ENCODE data around the gene HIP1. TPM values are rescaled to one million over a fixed set of nuclear protein-coding genes. Genes with fewer than 3 reads are reported as not detected.

HIP1 gene
- total RNA-seq, 1 donor from 2014 or later: 49.3 TPM

GRCh38 chr7:75656740-75657139, 82.0 kb downstream of the HIP1 start:
- H3K9me3 Mint-ChIP-seq (ENCODE audit: unreplicated experiment): no peaks in the 10 kb centered on the region
- no peaks in the 10 kb centered on the region for H3K4me1 Mint-ChIP-seq (ENCODE audit: unreplicated experiment)
- H3K27me3 Mint-ChIP-seq (ENCODE audit: unreplicated experiment): no peaks in the 10 kb centered on the region
- H3K4me3 Mint-ChIP-seq (ENCODE audit: unreplicated experiment): no peak overlapping the region
- DNase-seq (ENCODE audit: low spot score): no peak
- TF ChIP-seq CTCF (IDR thresholded peaks at IDR 0.05; ENCODE audit: unreplicated experiment): no peak
- H3K36me3 Mint-ChIP-seq (ENCODE audit: low read depth, unreplicated experiment): peaks cover 4% of the 10 kb centered on the region
- H3K27ac Mint-ChIP-seq (ENCODE audit: unreplicated experiment): no peak overlapping the region

- no peak overlapping the region for H3K27ac Mint-ChIP-seq (ENCODE audit: unreplicated experiment)
- H3K4me3 Mint-ChIP-seq (ENCODE audit: unreplicated experiment): no peak overlapping the region
- peaks cover 4% of the 10 kb centered on the region for H3K4me1 Mint-ChIP-seq (ENCODE audit: unreplicated experiment)
- peaks cover 2% of the 10 kb centered on the region for H3K36me3 Mint-ChIP-seq (ENCODE audit: low read depth, unreplicated experiment)
- TF ChIP-seq CTCF (IDR thresholded peaks at IDR 0.05; ENCODE audit: unreplicated experiment): no peak
- no peak for DNase-seq (ENCODE audit: low spot score)
- H3K27me3 Mint-ChIP-seq (ENCODE audit: unreplicated experiment): no peaks in the 10 kb centered on the region
- H3K9me3 Mint-ChIP-seq (ENCODE audit: unreplicated experiment): no peaks in the 10 kb centered on the region
Observed at GRCh38 chr7:75655536-75655935, 83.2 kb downstream of the HIP1 start.

GRCh38 chr7:75654855-75655254, 83.9 kb downstream of the HIP1 start:
- no peaks in the 10 kb centered on the region for H3K27me3 Mint-ChIP-seq (ENCODE audit: unreplicated experiment)
- no peak overlapping the region for H3K4me3 Mint-ChIP-seq (ENCODE audit: unreplicated experiment)
- peaks cover 7% of the 10 kb centered on the region for H3K4me1 Mint-ChIP-seq (ENCODE audit: unreplicated experiment)
- H3K27ac Mint-ChIP-seq (ENCODE audit: unreplicated experiment): no peak overlapping the region
- DNase-seq (ENCODE audit: low spot score): no peak
- TF ChIP-seq CTCF (IDR thresholded peaks at IDR 0.05; ENCODE audit: unreplicated experiment): no peak
- H3K36me3 Mint-ChIP-seq (ENCODE audit: low read depth, unreplicated experiment): no peaks in the 10 kb centered on the region
- H3K9me3 Mint-ChIP-seq (ENCODE audit: unreplicated experiment): no peaks in the 10 kb centered on the region

- H3K9me3 Mint-ChIP-seq (ENCODE audit: unreplicated experiment): no peaks in the 10 kb centered on the region
- H3K27me3 Mint-ChIP-seq (ENCODE audit: unreplicated experiment): no peaks in the 10 kb centered on the region
- no peak overlapping the region for H3K4me3 Mint-ChIP-seq (ENCODE audit: unreplicated experiment)
- H3K36me3 Mint-ChIP-seq (ENCODE audit: low read depth, unreplicated experiment): no peaks in the 10 kb centered on the region
- TF ChIP-seq CTCF (IDR thresholded peaks at IDR 0.05; ENCODE audit: unreplicated experiment): no peak
- no peak overlapping the region for H3K27ac Mint-ChIP-seq (ENCODE audit: unreplicated experiment)
- no peak for DNase-seq (ENCODE audit: low spot score)
- H3K4me1 Mint-ChIP-seq (ENCODE audit: unreplicated experiment): peaks cover 15% of the 10 kb centered on the region
Observed at GRCh38 chr7:75653651-75654050, 85.1 kb downstream of the HIP1 start.

GRCh38 chr7:75652788-75653187, 86.0 kb downstream of the HIP1 start:
- Mint-ChIP-seq H3K27ac (ENCODE audit: unreplicated experiment) (no peak overlapping the region), H3K36me3 (ENCODE audit: low read depth, unreplicated experiment) (peaks cover under 1% of the 10 kb centered on the region), H3K27me3 (ENCODE audit: unreplicated experiment) (no peaks in the 10 kb centered on the region), H3K4me1 (ENCODE audit: unreplicated experiment) (peaks cover 15% of the 10 kb centered on the region), H3K4me3 (ENCODE audit: unreplicated experiment) (no peak overlapping the region), H3K9me3 (ENCODE audit: unreplicated experiment) (no peaks in the 10 kb centered on the region)
- no peak for DNase-seq (ENCODE audit: low spot score)
- TF ChIP-seq CTCF (IDR thresholded peaks at IDR 0.05; ENCODE audit: unreplicated experiment): no peak
